Measurements from ENCODE around the gene SH3PXD2A.

GRCh38 chr10:103776878-103777591, 78.3 kb downstream of the SH3PXD2A start:
- no peak for TF ChIP-seq CTCF (conservative IDR thresholded peaks at IDR 0.05; ENCODE audit: low read depth in 2 of 2)
- TF ChIP-seq EZH2phosphoT487 (IDR thresholded peaks at IDR 0.05; ENCODE audit: unreplicated experiment): no peak
- no peak for TF ChIP-seq EZH2 (IDR thresholded peaks at IDR 0.05; ENCODE audit: low read depth, unreplicated experiment)
- TF ChIP-seq CREB1 (CRISPR knock-in tag; IDR thresholded peaks at IDR 0.05; ENCODE audit: low read depth): no peak
- no peak for TF ChIP-seq REST (IDR thresholded peaks at IDR 0.05; ENCODE audit: unreplicated experiment)
- no peak for TF ChIP-seq POLR2AphosphoS5 (IDR thresholded peaks at IDR 0.05; ENCODE audit: low read depth)
- TF ChIP-seq ZNF114 (CRISPR knock-in tag; IDR thresholded peaks at IDR 0.05): no peak
